CD4-positive, CD25-positive, alpha-beta regulatory T cell (primary cell): ENCODE measurements around the gene DPEP2. TPM values are rescaled to one million over a fixed set of nuclear protein-coding genes. Genes with fewer than 3 reads are reported as not detected.

Experiments used
- ATAC-seq, 2 donors: fragments of 150-1000 bp; cut with Tn5 transposase; one replicate each; pipeline ENCODE4 v1.10.0; 2021; ENCODE audit warnings: low read depth in 2 of 2, moderate number of reproducible peaks in 2 of 2, moderate library complexity in 1 of 2
- DNase-seq, 3 donors: peaks; one replicate each; pipeline versions ENCODE4 v3.0.0 to v3.0.0-alpha.2; 2012 to 2022; ENCODE audit warnings: mixed read lengths in 1 of 3
- H3K27ac ChIP-seq: one replicate; pipeline ENCODE4 v1.7.0; 2013; ENCODE audit warnings: mild to moderate bottlenecking, low read length; ENCODE audit not compliant: insufficient read depth, poor library complexity, severe bottlenecking
- H3K27me3 ChIP-seq: one replicate; pipeline ENCODE4 v1.7.0; 2013; ENCODE audit warnings: low read length; ENCODE audit not compliant: control insufficient read depth, insufficient read depth
- H3K36me3 ChIP-seq: one replicate; pipeline ENCODE4 v1.7.0; 2013; ENCODE audit warnings: mild to moderate bottlenecking, low read length, moderate library complexity; ENCODE audit not compliant: control insufficient read depth, insufficient read depth
- H3K4me1 ChIP-seq: 2 replicates; pipeline ENCODE4 v1.7.0; 2013; ENCODE audit warnings: mild to moderate bottlenecking, low read length; ENCODE audit not compliant: insufficient read depth, control insufficient read depth, poor library complexity, severe bottlenecking
- H3K4me3 ChIP-seq: one replicate; pipeline ENCODE4 v1.7.0; 2013; ENCODE audit warnings: low read depth, mild to moderate bottlenecking, low read length, moderate library complexity
- H3K9me3 ChIP-seq, 2 experiments: 1 replicate in 1 of 2; 2 replicates in 1 of 2; pipeline ENCODE4 v1.7.0; 2013; ENCODE audit warnings: low read length in 2 of 2, mild to moderate bottlenecking in 1 of 2, moderate library complexity in 1 of 2; ENCODE audit not compliant: control insufficient read depth in 2 of 2
- H3K27ac Mint-ChIP-seq, 3 donors: one replicate each; pipeline ENCODE4 v1.8.0; 2020 to 2022; ENCODE audit warnings: mild to moderate bottlenecking in 3 of 3, mixed read lengths in 3 of 3, moderate library complexity in 2 of 3
- H3K27me3 Mint-ChIP-seq: one replicate; pipeline ENCODE4 v1.8.0; 2022; ENCODE audit warnings: mild to moderate bottlenecking, mixed read lengths
- H3K36me3 Mint-ChIP-seq: one replicate; pipeline ENCODE4 v1.8.0; 2020; ENCODE audit warnings: mixed read lengths
- H3K4me1 Mint-ChIP-seq, 4 donors: one replicate each; pipeline ENCODE4 v1.8.0; 2020 to 2022; ENCODE audit warnings: mixed read lengths in 4 of 4, mild to moderate bottlenecking in 1 of 4
- H3K4me3 Mint-ChIP-seq, 4 donors: one replicate each; pipeline ENCODE4 v1.8.0; 2020 to 2022; ENCODE audit warnings: mild to moderate bottlenecking in 4 of 4, mixed read lengths in 4 of 4, moderate library complexity in 3 of 4
- H3K9me3 Mint-ChIP-seq, 7 donors: one replicate each; pipeline ENCODE4 v1.8.0; 2020 to 2022; ENCODE audit warnings: mixed read lengths in 7 of 7, mild to moderate bottlenecking in 3 of 7, moderate library complexity in 2 of 7
- polyA plus RNA-seq, 4 donors: library from polyadenylated mRNA; unstranded; fragments of 300-500 nt; fragmentation: Illumina TruSeq; gene quantifications; one replicate each; pipeline ENCODE4 v1.2.3, GENCODE V29; 2021
- total RNA-seq: library from RNA; stranded (reverse); gene quantifications from one replicate; pipeline ENCODE4 v1.2.3, GENCODE V29; 2022

DPEP2 gene
- total and polyA plus RNA-seq, 5 donors from 2014 or later: 52.2 to 70.0 (median 58.0) TPM

DNA sequence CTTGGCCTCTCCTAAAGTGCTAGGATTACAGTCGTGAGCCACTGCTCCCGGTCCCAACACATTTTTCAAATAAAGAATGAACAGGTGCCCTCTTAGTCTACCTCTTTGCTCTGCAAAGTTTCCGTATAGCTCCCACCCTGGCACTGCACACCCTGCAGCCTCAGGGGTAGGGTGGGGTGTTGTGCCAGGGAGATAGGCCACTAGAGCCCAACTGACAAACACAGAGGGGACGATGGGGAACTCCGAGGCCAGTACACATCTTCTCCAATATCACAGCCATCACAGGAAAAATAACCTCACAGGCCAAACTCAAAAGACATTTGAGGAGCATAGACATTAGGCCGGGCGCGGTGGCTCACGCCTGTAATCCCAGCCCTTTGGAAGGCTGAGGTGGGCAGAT is 28.2 kb downstream of the DPEP2 start:
- no peak overlapping the region for H3K27ac ChIP-seq
- Mint-ChIP-seq H3K4me1 (peaks cover 5 to 27% (median 18%) of the 10 kb centered on the region in 4 donors), H3K4me3 (peak overlapping the region in 2 of 4 donors; percentile 44 to 53), H3K27me3 (peaks cover 11% of the 10 kb centered on the region), H3K36me3 (no peaks in the 10 kb centered on the region), H3K9me3 (no peaks in the 10 kb centered on the region), H3K27ac (peak overlapping the region in 2 of 3 donors; percentile 65)
- no peaks in the 10 kb centered on the region for H3K27me3 ChIP-seq
- H3K9me3 ChIP-seq: no peaks in the 10 kb centered on the region
- H3K36me3 ChIP-seq: no peaks in the 10 kb centered on the region
- ATAC-seq (no peak), DNase-seq (no peak)
- H3K4me3 ChIP-seq: no peak overlapping the region
- peaks cover 24% of the 10 kb centered on the region for H3K4me1 ChIP-seq

DNA sequence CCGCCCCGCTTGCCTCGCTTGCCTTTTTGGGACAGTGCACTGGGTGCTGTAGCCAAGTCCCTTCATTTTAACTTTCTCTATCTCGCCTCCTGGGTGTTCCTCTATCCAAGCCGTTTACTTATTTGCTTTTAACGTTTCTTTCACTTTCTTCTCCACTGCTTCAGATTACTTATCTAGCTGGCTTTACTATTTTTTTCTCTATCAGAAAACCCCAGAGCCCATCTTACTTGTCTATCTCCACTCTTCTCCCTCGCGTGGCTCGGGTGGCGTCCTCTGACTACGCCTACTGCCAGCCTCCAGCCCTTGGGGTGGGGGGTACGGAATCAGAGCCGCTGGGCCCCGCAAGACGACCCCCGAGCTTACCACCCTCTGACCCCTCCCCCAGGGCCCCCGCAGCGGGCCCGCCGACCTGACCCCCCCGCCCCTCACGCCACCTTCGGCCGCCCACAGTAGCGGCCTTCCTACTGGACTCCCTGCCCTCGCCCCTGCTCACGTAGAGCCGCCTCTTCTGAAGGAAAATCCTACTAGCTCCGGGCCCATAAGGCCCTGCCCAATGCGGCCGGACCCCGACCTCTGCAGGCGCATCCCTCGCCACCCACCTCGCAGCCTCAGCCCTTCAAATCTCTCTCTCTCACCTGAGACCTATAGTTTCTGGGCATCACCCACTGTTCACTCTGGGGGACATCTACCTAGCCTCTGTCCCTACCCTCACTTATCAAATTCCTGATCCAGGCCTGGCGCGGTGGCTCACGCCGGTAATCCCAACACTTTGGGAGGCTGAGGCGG is 29.8 kb downstream of the DPEP2 start:
- H3K9me3 ChIP-seq: no peaks in the 10 kb centered on the region
- ATAC-seq (peak; percentile 6 to 17), DNase-seq (peak in 2 of 3 donors; percentile 27 to 44)
- Mint-ChIP-seq H3K27me3 (peaks cover 8% of the 10 kb centered on the region), H3K36me3 (no peaks in the 10 kb centered on the region), H3K27ac (peak overlapping the region; percentile 90 to 94 (median 94)), H3K9me3 (no peaks in the 10 kb centered on the region), H3K4me1 (peaks cover 5 to 39% (median 28%) of the 10 kb centered on the region in 4 donors), H3K4me3 (peak overlapping the region; percentile 87 to 98 (median 92))
- H3K27me3 ChIP-seq: no peaks in the 10 kb centered on the region
- peak overlapping the region; percentile 65 for H3K27ac ChIP-seq
- peaks cover 24% of the 10 kb centered on the region for H3K4me1 ChIP-seq
- peak overlapping the region; percentile 80 for H3K4me3 ChIP-seq
- H3K36me3 ChIP-seq: no peaks in the 10 kb centered on the region

DNA sequence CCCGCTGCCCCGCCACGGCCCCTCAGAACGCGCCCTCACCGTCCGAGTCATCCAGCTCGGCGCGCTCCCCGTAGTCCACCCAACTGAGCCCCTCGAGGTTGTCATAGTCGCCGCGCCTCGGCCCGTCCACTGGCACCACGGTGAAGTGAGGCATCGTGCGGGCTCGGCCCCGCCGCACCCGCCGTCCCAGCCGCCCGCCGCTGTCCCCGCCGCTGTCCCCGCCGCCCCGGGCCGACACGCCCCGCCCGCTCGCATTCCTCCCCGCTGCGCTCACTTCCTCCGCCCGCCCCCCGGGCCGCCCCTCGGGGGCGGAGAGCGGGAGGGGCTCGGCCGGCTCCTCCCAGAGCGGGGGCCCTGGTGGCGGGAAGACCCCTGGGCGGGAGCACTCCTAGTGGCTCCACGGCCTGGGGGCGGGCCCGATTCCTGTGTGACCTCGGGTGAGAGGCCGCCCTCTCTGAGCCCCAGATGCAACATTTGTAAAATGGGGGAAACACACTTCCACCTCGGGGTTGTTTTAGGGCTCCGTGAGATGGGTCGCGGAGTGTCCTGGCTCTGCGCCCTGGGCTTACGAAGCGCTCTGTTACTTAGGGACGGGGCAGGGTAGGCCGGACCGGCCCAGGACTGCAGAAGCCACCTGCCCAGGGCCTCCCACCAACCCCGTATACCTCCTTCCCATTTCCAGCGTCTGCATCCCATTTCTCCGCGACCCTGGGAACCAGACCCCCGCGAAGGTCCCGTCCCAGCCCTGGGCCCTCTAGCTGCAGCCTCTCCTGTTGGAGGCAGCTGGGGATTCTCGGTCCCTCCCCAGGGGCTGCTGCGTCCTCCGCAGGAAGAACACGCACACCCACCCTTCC is 30.7 kb downstream of the DPEP2 start, which contains the start of gene SLC12A4:
TSS of gene SLC12A4 (minus strand) at position 238 of the 854 bp plus-strand sequence. CDS start at position 154, 84 bp downstream.
- DNase-seq (peak; percentile 82 to 86 (median 86)), ATAC-seq (peak; percentile 84 to 86)
- H3K36me3 ChIP-seq: no peaks in the 10 kb centered on the region
- peaks cover 24% of the 10 kb centered on the region for H3K4me1 ChIP-seq
- no peaks in the 10 kb centered on the region for H3K9me3 ChIP-seq
- Mint-ChIP-seq H3K27me3 (peaks cover 5% of the 10 kb centered on the region), H3K9me3 (no peaks in the 10 kb centered on the region), H3K36me3 (no peaks in the 10 kb centered on the region), H3K27ac (peak within 1 kb of the TSS; percentile 91 to 99 (median 94)), H3K4me1 (peaks cover 5 to 40% (median 29%) of the 10 kb centered on the region in 4 donors), H3K4me3 (peak within 1 kb of the TSS; percentile 90 to 98 (median 96))
- H3K27ac ChIP-seq: peak within 1 kb of the TSS; percentile 65
- peak within 1 kb of the TSS; percentile 80 for H3K4me3 ChIP-seq
- no peaks in the 10 kb centered on the region for H3K27me3 ChIP-seq

DNA sequence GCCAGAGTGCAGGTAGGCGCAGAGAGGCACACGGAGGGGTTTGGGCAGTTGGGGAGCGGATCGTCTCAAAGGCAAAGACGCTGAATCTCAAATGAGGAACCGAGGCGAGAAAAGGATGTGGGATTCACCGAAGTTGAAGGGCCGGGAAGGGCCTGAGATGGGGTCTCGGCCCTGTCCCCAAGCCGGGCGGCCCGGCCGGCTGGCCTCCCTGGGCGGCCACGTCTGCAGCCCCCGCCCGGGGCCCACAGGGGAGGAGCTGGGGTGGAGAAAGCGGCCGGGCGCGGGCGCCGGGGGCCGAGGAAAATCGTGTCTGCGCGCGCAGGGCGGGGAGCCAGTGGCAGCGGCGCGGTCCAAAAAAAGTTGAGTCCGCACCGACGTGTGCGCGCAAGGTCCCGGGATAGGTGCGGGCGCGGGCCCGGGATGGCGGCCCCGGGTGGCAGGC is 31.3 kb downstream of the DPEP2 start:
- Histone ChIP-seq H3K36me3 (peaks cover 2% of the 10 kb centered on the region), H3K4me3 (peak overlapping the region; percentile 72), H3K4me1 (peaks cover 24% of the 10 kb centered on the region), H3K27ac (peak overlapping the region; percentile 51), H3K9me3 (no peaks in the 10 kb centered on the region), H3K27me3 (no peaks in the 10 kb centered on the region)
- peaks cover 5% of the 10 kb centered on the region for H3K27me3 Mint-ChIP-seq
- peaks cover 5 to 40% (median 29%) of the 10 kb centered on the region in 4 donors for H3K4me1 Mint-ChIP-seq
- H3K27ac Mint-ChIP-seq: peak overlapping the region; percentile 7 to 99 (median 91)
- peak in 1 of 2 donors; percentile 12 for ATAC-seq
- DNase-seq: peak in 1 of 3 donors; percentile 21
- H3K36me3 Mint-ChIP-seq: peaks cover 1% of the 10 kb centered on the region
- H3K4me3 Mint-ChIP-seq: peak overlapping the region; percentile 90 to 98 (median 96)
- no peaks in the 10 kb centered on the region for H3K9me3 Mint-ChIP-seq

DNA sequence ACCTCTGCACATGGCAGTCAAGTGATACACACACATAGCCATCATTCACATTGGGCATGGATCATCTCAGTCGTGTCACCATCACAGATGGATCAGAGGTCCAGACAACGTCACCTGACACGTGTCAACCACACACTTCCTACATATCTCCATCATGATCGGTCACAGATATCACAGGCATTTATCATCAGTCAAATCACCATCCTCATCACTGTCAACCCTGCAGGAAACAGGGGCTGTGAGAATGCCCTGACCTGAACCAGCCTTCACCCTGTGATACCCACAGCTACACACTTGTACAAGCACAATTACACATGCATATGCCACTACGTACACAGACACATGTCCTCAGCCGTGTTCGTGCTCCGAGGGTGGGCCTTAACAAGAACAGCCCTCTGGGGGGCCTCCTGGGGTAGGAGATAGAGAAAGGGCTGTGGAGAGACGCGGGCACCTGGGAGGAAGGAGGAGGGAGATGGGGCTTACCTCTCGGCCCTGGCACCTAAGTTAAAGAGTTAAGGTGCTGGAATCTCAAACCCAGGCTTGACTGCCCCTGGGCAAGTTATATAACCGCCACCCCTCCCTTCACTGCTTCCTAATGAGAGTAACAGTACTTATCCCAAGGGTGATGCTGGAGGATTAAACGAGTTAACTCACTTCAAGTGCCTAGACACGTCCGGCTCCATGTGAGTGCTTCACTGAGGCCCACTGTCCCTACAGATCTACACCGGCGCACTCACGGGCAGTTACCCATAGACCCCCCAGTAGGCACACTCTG is 31.9 kb downstream of the DPEP2 start:
- peak overlapping the region; percentile 72 for H3K4me3 ChIP-seq
- H3K4me1 ChIP-seq: peaks cover 24% of the 10 kb centered on the region
- no peaks in the 10 kb centered on the region for H3K27me3 ChIP-seq
- Mint-ChIP-seq H3K27ac (peak overlapping the region; percentile 48 to 99 (median 91)), H3K27me3 (peaks cover 5% of the 10 kb centered on the region), H3K4me3 (peak overlapping the region; percentile 90 to 98 (median 96)), H3K36me3 (peaks cover 4% of the 10 kb centered on the region), H3K9me3 (no peaks in the 10 kb centered on the region), H3K4me1 (peaks cover 5 to 40% (median 29%) of the 10 kb centered on the region in 4 donors)
- peak overlapping the region; percentile 51 for H3K27ac ChIP-seq
- H3K9me3 ChIP-seq: no peaks in the 10 kb centered on the region
- peak in 2 of 3 donors; percentile 12 to 34 for DNase-seq
- peaks cover 4% of the 10 kb centered on the region for H3K36me3 ChIP-seq
- no peak for ATAC-seq

DNA sequence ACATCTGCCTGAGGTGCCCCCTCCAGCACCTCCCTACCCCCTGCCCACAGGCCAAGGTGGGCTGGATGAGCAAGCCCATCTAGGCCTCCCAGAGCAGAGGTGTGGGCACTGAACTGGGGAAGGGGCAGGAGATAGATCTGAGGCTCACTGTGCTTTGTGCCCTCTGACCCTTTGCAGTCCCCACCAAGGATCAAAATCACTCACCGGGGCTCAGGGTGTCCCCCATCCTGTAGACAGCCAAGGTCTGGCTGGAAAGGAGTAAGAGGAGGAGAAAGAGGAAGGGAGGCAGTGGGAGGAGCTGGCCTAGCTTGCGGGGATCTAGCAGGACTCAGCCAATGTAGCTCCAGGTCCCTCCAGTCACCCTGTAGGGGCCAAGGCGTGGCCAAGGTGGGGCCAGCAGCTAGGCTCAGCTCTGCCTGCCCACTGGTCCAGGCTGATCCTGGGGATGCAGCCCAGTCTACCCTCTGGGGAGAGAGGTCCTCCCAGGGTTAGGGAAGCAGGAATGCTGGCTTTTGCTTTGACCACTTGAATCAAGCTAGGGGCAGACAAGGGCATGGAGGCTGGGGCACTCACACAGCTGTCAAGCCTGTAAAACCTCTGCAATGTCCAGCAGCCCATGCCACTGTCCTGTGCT is 32.6 kb downstream of the DPEP2 start:
- no peak for ATAC-seq
- H3K4me1 ChIP-seq: peaks cover 24% of the 10 kb centered on the region
- Mint-ChIP-seq H3K27me3 (peaks cover 5% of the 10 kb centered on the region), H3K27ac (peak overlapping the region in 1 of 3 donors; percentile 91), H3K9me3 (no peaks in the 10 kb centered on the region), H3K4me1 (peaks cover 5 to 40% (median 29%) of the 10 kb centered on the region in 4 donors), H3K36me3 (peaks cover 4% of the 10 kb centered on the region), H3K4me3 (peak overlapping the region; percentile 15 to 98 (median 92))
- DNase-seq: no peak
- H3K4me3 ChIP-seq: peak overlapping the region; percentile 72
- no peaks in the 10 kb centered on the region for H3K27me3 ChIP-seq
- H3K36me3 ChIP-seq: peaks cover 4% of the 10 kb centered on the region
- no peaks in the 10 kb centered on the region for H3K9me3 ChIP-seq
- no peak overlapping the region for H3K27ac ChIP-seq
